K562 (cell line): ENCODE data around the gene BANP. TPM values are rescaled to one million over a fixed set of nuclear protein-coding genes. Genes with fewer than 3 reads are reported as not detected.

ENCODE experiments used
- BMI1 ChIP-seq: fragments of 150-350 bp; IDR thresholded peaks from 2 replicates; pipeline ENCODE4 v1.6.1; 2014; ENCODE audit warnings: low read length
- CC2D1A ChIP-seq: fragments of 450-650 bp; IDR thresholded peaks from 2 replicates; pipeline ENCODE4 v1.6.1; 2017; ENCODE audit warnings: mild to moderate bottlenecking
- ETV5 ChIP-seq: sonication (generic); formaldehyde crosslinking; IDR thresholded peaks from 2 replicates; pipeline ENCODE4 v1.4.0; 2020; ENCODE audit warnings: low read depth, mild to moderate bottlenecking, missing genetic modification reagents
- MEIS2 ChIP-seq: fragments of 450-650 bp; IDR thresholded peaks from 2 replicates; pipeline ENCODE4 v1.6.1; 2014; ENCODE audit warnings: mild to moderate bottlenecking; ENCODE audit not compliant: partially characterized antibody
- RAD21 ChIP-seq, 2 experiments: fragments of 250-450 bp in 1 of 2; fragments of 450-650 bp in 1 of 2; sonication (Bioruptor Pico) in 1 of 2; formaldehyde crosslinking in 1 of 2; IDR thresholded peaks in 1 of 2; conservative IDR thresholded peaks in 1 of 2; 2 replicates each; pipeline versions ENCODE4 v1.4.0 to v1.8.0; 2020 to 2022; ENCODE audit warnings: mild to moderate bottlenecking in 2 of 2, moderate library complexity in 1 of 2
- SIN3A ChIP-seq, 2 experiments: fragments of 150-350 bp in 1 of 2; IDR thresholded peaks; 2 replicates each; pipeline ENCODE4 v1.6.1; 2011 to 2016; ENCODE audit warnings: borderline replicate concordance in 2 of 2, low read depth in 2 of 2, low read length in 2 of 2, mild to moderate bottlenecking in 2 of 2, moderate library complexity in 2 of 2; ENCODE audit not compliant: control insufficient read depth in 1 of 2
- SRSF3 ChIP-seq: fragments of 200-400 bp; formaldehyde crosslinking; IDR thresholded peaks from 2 replicates; pipeline ENCODE4 v1.6.1; 2016; ENCODE audit warnings: mild to moderate bottlenecking, low read length, moderate library complexity; ENCODE audit not compliant: insufficient read depth
- TSHZ1 ChIP-seq: fragments of 250-450 bp; sonication (Bioruptor Pico); IDR thresholded peaks from 2 replicates; pipeline ENCODE4 v1.4.0; 2020; ENCODE audit warnings: mild to moderate bottlenecking, moderate library complexity
- ZBTB9 ChIP-seq: fragments of 450-650 bp; formaldehyde crosslinking; IDR thresholded peaks from 2 replicates; pipeline ENCODE4 v1.4.0; 2020; ENCODE audit warnings: mild to moderate bottlenecking, moderate library complexity
- ZC3H11A ChIP-seq: IDR thresholded peaks from 2 replicates; pipeline ENCODE4 v1.6.1; 2012; ENCODE audit warnings: low read depth, low read length, improper control_type of control experiment
- ZEB2 ChIP-seq: fragments of 450-650 bp; IDR thresholded peaks from 2 replicates; pipeline ENCODE4 v1.6.1; 2016
- ZNF165 ChIP-seq: fragments of 250-450 bp; sonication (Bioruptor Pico); IDR thresholded peaks from 2 replicates; pipeline ENCODE4 v1.4.0; 2020; ENCODE audit warnings: borderline replicate concordance
- ZNF707 ChIP-seq: fragments of 250-450 bp; sonication (Bioruptor Pico); conservative IDR thresholded peaks from 2 replicates; pipeline ENCODE4 v1.8.0; 2022; ENCODE audit warnings: inconsistent platforms, mild to moderate bottlenecking, moderate library complexity
- ZSCAN29 ChIP-seq: fragments of 450-650 bp; IDR thresholded peaks from 2 replicates; pipeline ENCODE4 v1.6.1; 2017
- polyA plus RNA-seq, 8 experiments: library from polyadenylated mRNA; depleted of rRNA in 4 of 8; stranded (reverse) in 5 of 8; unstranded in 3 of 8; fragments of >200 nt; fragmentation: Nextera tagmentation in 2 of 8; fragmentation: Illumina TruSeq in 1 of 8; extraction: Ambion mirVana in 2 of 8; extraction: Trizol in 1 of 8; gene quantifications; 2 replicates each; pipeline versions ENCODE4 v1.2.1 to v1.2.3, GENCODE V29; 2011 to 2014; ENCODE audit warnings: inconsistent platforms in 1 of 8, missing spikeins in 1 of 8
- total RNA-seq, 7 experiments: library from RNA; depleted of rRNA in 6 of 7; stranded (reverse); fragments of >200 nt in 6 of 7; fragmentation: Illumina TruSeq in 2 of 7; extraction: Trizol in 2 of 7; gene quantifications; 2 replicates each; pipeline versions ENCODE4 v1.2.1 to v1.2.3, GENCODE V29; 2011 to 2021; ENCODE audit warnings: low replicate concordance in 1 of 7
- TF ChIP-seq, protein P1 (sequence below): fragments of 450-650 bp; IDR thresholded peaks from 2 replicates; pipeline ENCODE4 v1.7.0; 2016; ENCODE audit warnings: borderline replicate concordance

The BANP gene
- total and polyA plus RNA-seq, 9 of the 15 experiments (the other 6 are each of a cell fraction or from before 2014, with no cell fraction given) = 4.6 to 22.1 (median 15.6) TPM

- TF ChIP-seq ZEB2 (peak; percentile 96), MEIS2 (peak; percentile 97), SIN3A (IDR thresholded peaks at IDR 0.05; ENCODE audit: borderline replicate concordance in 2 of 2, control insufficient read depth in 1 of 2, low read depth in 2 of 2, low read length in 2 of 2) (peak in 1 of 2 experiments; percentile 91; a peak in 2 of 4 replicates), ZSCAN29 (no peak), ETV5 (CRISPR knock-in tag) (peak; percentile 84), ZNF165 (CRISPR knock-in tag) (0 out of 2 replicates have a peak, but pooled peaks have one; percentile 54), CC2D1A (no peak), ZC3H11A (peak; percentile 86), TSHZ1 (CRISPR knock-in tag) (no peak), BMI1 (no peak), RAD21 (CRISPR knock-in tag; conservative IDR thresholded peaks at IDR 0.05 in 1 of 2, IDR thresholded peaks at IDR 0.05 in 1 of 2) (peak in 1 of 2 experiments; percentile 10; a peak in 1 of 4 replicates), SRSF3 (no peak), ZBTB9 (CRISPR knock-in tag) (peak; percentile 93), ZNF707 (0 out of 2 replicates have a peak, but pooled peaks have one; percentile 20)
- TF ChIP-seq, protein P1, sequence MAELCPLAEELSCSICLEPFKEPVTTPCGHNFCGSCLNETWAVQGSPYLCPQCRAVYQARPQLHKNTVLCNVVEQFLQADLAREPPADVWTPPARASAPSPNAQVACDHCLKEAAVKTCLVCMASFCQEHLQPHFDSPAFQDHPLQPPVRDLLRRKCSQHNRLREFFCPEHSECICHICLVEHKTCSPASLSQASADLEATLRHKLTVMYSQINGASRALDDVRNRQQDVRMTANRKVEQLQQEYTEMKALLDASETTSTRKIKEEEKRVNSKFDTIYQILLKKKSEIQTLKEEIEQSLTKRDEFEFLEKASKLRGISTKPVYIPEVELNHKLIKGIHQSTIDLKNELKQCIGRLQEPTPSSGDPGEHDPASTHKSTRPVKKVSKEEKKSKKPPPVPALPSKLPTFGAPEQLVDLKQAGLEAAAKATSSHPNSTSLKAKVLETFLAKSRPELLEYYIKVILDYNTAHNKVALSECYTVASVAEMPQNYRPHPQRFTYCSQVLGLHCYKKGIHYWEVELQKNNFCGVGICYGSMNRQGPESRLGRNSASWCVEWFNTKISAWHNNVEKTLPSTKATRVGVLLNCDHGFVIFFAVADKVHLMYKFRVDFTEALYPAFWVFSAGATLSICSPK = no peak
Observed at GRCh38 chr16:87950765-87951551, at the start of gene BANP (continued).
